ENCODE data around the gene NANOS2.
A peak's percentile ranks its signal among the peaks of the same experiment; 100 is the strongest.

The NANOS2 gene

DNA sequence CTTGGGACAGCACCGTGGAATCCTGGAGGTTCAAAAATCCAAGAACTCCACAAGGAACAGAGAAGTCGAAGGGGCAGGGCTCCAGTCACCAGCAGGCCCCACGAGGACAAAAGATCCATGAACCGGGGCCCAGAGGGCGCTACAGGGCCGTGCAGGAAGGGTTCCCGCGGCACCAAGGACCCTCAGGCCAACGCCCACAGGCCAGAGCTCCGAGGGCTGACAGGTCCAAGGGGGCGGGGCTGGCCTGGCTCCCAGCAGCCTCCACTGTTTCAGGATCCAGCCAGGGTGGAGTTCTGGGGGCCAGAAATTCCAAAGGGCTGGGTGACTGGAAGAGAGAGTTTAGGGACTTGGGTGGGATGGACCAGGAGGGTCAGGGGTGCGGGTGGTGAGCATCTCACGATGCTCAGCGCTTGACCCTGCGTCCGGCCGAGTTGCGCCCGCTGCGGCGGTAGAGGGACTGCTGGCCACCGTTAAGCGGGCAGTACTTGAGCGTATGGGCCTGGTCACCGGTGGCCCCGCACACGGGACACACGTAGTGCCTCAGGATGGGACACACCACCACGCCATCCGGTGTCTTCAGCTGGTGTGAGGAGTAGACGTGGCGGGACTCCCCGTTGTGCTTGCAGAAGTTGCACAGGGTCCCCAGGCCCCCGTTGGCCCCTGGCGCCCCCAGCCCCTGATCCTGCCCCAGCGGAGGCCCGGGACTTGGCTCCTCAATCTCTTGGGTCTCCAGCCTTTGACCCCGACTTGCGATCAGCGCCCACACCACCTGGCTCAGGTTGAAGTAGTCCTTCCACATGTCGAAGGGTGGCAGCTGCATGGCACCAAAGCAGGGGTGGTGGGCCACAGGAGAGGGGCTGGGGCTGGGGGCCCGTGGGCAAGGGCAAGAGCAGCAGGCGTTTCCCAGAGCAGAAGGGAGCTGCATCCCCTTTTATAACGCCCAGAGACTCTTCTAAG, at the start of gene NANOS2:
Gene NANOS2, minus strand, starts transcription at position 905 of the 957 bp plus-strand sequence. Its CDS starts 85 bp downstream, at position 820.
- DNase-seq (ENCODE audit: low spot score): peak; percentile 86

DNA sequence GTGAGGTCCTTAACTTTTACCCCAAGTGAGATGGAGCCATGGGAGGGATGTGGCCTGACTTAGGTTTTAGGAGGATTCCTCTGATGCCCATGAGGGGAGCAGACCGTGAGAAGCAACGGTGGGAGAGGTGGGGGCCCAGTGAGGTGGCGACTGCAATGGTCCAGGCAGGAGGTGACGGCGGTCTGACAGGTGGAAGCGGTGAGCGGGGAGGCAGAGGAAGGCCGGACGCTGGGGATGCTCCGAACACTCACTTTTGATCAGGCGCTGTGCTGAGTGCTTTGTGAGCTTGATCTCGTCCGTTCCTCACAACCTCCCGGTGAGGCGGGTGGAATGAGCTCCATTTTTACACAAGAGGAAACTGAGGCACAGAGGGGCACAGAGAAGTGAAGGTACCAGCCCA, 47.4 kb upstream of the NANOS2 start:
- DNase-seq (ENCODE audit: low spot score): no peak

DNA sequence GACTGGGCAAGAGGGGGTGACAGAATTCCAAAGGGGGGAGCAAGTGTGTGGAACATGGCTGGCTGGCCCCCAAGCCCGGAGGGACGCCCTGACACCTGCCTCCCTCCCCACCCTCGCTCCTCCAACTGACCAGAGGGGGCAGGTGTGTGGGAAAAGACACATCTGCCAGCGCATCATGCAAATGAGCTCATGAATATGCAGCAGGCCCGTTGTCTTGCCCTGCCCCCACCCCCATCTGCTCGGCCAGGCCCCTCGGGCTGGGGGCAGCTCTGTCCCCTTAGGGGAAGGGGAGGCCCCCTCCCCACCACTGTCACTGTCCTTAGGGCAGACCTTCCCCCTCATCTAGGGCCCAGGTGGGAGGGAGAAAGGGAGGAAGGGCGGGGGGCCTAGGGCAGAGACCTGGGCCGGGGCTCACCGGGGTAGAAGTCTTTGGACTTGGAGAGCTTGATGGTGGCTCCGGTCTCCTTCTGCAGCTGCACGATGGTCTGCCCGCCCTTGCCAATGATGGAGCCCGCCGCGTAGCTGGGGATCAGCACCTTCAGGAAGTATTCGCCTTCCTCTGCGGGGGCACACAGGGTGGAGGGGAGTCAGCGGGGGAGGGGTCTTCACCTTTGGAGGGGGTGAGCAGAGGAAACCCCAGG, 46.1 kb upstream of the NANOS2 start:
- DNase-seq (ENCODE audit: low spot score): peak; percentile 81

DNA sequence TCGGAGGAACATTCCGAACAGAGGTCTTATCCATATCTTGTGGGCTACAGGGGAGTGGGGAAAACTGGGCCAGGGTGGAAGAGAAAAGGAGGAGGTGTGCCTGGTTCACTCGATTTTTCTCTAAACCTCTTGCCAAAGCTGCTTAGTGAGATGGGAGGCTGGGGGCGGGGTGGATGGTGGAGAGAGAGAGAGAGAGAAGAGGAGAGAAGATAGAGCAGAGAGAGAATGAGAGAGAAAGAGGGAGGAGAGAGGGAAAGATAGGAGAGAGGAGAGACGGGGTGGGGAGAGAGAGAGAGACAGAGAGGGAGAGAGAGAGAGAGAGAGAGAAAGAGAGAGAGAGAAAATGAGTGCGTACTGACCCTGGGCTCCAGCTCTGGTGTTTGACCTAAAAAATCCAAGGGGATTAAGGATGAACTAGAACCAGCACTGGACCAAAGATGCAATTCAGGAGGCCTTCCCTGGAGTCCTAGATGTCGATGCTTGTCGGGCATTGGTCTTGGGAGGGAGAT, 45.0 kb upstream of the NANOS2 start:
- no peak for DNase-seq (ENCODE audit: low spot score)

DNA sequence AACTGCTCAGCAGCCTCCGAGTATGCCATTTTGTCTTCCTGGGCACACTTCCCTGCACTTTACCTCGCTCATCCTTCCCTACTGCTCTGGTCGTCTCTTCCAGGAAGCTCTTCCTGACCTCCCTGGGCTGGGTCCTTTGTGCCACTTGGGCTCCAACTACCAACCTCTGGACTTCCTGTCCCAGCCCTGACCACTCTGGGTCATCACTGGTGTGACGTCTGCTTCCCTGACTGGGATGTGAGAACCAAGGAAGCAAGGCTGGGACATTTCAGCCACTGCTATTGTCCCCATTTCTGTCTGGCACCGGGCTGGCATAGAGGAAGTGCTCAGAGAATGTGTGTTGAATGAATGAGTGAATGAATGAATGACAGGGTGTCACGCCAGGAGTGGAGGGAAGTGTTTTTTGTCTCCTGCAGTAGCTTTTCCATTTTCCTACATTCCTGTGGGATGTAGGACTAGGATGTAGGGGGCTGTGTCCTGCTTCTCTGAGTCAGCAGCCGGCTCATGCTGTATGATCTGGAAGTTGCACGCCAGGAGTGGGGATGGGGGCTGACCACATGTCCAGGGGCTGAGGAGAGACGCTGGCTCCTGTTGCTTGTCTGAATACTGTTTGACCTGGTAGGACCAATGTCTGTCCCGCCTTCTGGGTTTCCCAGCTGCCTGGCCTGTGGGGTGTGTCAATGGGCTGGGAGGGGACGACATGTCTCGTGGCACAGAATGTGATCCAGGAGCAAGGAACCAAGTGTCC, 44.4 kb upstream of the NANOS2 start:
- peak; percentile 2 for DNase-seq (ENCODE audit: low spot score)

DNA sequence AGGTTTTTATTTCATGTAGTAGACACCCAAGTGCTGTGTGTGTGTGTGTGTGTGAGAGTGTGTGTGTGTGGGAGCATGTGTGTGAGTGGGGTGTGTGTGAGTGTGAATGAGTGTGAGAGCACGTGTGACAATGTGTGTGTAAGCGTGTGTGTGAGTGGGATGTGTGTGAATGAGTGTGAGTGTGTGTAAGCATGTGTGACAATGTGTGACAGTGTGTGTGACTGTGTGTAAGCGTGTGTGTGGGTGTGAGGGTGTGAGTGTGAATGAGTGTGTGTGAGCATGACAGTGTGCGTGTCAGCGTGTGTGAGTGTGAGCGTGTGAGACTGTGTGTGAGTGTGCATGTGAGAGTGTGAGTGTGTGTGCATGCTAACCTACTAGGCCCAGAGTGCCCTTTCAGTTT, 43.7 kb upstream of the NANOS2 start:
- DNase-seq (ENCODE audit: low spot score): no peak

DNA sequence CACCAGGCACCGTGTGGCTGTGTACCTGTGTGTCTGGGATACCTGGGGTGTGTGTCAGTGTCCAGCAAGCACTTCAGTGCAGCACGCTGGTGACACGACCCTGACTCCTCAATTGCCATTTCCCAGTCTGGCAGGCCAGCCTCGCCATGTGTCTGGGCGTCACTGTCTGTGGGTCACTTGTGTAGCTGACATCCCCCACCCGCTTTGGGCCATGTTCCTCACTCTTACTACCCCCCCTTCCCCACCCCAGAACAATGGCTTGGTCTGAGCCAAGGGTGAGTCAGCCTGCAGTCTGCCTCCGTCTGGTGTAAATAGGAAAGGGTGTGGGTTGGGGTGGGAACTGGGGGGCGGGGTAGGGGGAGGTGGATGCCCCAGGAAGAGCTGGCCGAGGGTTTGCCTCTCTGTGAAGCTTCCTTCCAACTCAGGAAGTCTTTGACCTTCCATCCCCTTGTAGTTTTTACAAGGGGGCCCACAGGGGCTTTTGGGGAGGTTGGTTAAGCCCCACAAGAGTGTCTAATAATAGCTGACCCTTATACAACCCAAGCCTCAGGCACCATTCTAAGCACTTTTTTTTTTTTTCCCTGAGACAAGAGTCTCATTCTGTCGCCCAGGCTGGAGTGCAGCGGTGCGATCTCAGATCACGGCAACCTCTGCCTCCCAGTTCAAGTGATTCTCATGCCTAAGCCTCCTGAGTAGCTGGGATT, 41.5 kb upstream of the NANOS2 start:
- DNase-seq (ENCODE audit: low spot score): peak; percentile 26

DNA sequence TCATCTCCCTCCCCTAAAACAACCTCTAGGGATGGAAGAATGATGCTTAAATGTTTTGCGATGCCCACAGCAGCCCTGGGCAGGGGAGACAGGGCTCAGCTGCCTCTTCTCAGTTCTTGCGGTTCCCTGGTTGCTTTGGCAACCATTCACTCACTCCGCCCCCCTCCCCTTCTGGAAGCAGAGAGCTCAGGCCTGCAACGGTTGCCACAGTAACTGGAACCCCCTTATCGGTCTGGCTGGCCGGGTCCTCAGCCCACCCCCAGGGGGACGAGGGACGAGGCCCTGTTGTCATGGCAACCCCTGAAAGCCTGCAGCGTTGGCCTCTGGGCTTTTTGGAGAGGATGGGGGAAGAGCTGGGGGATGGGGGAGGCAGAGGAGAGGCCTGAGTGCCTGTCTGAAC, 39.6 kb upstream of the NANOS2 start:
- no peak for DNase-seq (ENCODE audit: low spot score)

DNA sequence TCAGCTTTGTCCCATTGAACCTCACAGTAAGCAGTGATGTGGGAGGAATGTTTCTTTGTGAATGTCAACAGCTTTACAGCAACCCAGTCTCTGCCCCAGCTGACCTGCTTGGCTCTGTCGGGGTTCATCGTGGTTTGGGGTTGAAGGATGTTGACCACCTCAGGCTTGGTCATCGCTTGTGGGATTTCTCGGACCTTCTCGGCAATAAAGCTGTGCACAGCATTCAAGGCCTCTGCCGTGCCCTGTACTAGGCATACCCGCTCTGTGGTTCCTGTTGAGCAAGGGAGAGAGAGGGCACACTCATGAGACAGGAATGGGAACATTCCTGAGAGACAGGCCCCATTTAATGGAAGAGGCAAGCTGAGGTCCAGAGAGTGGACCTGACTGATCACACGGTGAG, 39.1 kb upstream of the NANOS2 start:
- DNase-seq (ENCODE audit: low spot score): no peak

DNA sequence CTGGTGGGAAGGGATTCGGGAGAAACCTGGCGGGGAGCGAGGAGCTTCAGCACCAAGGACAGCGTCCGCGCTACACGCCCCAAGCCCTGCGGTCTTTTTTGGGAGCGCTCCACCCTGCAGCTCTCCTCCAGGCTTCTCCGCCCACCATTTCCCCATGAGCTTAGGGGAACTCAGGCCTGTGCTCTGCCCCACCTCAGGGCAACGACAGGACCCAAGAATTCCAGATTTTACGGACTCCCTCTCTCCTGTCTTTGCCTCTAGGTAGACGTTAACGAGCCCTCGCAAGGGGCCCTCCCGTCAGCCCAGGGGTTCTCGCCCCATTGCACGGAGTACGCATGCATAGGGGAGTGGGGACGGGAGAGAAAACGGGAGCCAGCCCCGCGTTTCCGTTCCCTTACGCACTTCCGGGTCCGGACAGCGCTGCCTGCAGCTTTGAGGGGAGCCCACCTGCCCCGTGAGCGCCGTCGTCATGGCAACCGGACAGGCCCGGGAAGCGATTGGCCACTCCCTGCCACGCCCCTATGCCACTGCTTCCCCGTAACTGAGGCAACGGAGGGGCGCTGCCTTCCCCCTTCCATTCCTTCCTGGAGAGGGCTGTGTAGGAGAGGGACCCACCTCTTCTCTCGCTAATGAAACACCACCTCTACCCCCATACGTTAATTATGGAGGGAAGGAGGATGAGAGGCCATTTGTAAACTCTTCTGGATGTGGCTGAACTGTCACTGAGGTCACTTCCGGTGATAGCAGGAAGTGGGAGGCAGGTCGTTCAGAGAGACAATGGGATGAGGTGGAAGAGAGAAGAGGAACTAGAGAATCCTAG, 38.3 kb upstream of the NANOS2 start:
- peak; percentile 92 for DNase-seq (ENCODE audit: low spot score)

DNA sequence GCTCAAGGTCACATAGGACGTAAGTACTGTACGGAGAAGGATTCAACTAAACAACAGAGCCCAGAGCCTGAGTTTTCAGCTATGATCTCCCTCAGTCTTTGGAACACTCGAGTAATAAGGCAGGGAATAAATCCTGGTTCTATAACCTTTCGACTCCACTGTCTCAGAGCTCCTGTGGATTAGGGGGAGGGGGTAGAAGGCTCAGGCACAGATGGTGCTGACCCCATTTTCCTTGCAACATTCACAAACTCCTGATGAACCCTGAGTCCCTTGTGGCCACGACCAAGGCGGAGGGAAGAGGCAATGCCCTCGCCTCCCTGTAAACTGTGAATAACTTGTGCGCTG, 37.7 kb upstream of the NANOS2 start:
- DNase-seq (ENCODE audit: low spot score): no peak

DNA sequence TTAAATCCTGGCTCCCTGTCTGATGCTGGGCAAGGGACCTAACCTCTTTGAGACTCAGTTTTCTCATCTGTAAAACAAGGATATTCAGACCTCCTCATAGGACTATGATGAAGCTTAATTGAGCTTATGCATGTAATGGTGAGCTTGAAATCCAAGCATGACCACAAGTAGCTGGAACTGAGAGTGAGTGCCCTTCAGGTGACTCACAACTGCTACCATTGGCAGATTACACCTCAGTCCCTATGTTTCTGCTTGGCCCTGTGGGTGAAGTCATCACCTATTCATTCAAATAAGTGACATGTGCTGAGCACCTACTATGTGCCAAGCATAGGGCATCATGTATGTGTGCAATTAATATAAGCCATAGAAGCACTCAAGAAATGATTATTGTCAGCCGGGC, 33.3 kb upstream of the NANOS2 start:
- no peak for DNase-seq (ENCODE audit: low spot score)

DNA sequence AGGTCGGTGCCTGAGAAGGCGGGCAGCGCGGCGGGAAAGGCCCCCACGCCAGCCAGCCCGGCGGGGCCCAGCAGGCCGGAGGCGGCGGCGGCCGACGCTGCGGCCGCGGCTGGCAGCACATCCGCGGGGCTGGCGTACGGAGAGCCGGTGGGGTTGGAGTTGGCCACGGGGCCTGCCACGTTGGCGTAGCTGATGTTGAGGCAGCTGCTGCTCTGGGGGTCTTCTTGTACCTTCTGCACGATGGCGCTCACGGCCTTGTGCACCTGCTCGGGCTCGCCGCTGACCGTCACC, 25.9 kb upstream of the NANOS2 start:
- DNase-seq (ENCODE audit: low spot score): no peak

DNA sequence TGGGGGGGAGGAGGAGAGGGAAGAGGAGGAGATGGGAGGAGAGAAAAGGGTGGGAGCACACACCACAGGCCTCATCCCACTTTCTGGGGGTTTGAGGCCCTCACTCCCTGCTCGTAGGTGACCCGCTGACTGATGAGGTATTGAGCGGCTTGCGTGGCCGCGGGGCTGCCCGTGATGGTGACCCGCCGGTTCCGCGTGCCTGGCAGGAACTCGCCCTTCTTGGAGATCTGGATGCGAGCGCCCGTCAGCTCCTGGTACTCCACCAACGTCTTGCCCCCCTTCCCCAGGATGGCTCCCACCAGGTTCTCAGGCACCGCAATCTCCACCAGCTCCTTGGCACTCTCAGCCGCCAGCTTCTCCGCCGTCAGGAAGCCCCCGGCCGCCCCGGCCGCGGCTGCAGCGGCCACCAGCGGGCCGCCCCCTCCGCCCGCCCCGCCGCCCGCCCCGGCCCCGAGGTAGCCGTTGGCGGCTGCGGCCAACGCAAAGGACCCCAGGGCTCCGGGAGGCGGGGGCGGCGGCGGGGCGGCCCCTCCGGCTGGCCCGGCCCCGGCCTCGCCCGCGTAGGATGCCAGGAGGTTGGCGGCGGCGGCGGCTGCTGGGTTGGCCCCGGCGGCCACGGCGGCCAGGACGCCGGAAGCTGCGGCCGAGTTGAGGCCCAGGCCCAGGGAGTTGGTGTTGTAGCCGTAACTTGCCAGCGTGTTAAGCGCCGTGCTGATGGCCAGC, 25.4 kb upstream of the NANOS2 start:
- peak; percentile 67 for DNase-seq (ENCODE audit: low spot score)

DNA sequence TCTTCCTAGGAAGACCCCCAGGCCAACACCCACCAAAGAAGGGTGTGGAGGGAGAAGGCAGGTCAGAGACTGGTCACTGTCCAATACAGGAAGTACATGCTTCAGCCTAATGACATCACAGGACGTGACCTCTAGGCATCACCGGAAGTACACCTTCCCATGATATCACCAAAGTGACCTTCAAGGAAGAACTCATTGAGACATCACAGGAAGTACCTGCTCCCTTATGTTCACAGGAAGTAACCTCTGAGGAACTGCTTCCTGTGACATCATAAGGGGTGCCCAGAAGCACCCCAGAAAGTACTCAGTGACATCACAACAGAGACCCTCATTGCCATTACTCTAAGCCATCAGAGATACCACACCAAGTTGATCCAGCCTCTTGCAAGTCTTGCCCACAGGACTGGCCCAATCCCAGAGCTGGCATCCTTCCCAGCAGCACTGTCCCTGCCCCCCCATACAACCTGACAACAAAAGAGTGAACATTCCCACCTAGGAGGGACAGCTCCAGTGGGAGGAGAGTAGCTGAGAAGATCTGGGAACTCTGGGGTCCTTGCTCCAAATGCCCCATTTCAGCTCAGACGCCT, 24.2 kb upstream of the NANOS2 start:
- DNase-seq (ENCODE audit: low spot score): no peak

DNA sequence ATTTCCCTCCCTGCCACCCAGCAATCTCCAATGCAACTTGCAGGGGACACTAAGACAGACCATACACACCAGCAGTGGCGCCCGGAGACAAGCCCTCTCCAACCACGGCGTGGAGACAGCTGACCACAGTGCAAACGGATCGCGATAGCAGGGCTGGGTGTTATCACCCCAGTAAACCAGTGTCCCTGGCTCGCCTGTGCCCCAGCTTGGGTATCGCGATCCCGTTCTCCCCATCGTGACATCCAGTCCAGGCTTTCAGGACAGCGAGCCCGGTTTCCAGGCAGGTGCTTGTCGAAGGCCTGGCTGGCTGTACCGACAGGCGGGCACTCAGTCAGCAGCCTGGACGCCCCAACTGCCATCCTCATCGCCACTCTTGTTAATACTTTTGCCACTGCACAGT, 20.7 kb upstream of the NANOS2 start:
- no peak for DNase-seq (ENCODE audit: low spot score)

DNA sequence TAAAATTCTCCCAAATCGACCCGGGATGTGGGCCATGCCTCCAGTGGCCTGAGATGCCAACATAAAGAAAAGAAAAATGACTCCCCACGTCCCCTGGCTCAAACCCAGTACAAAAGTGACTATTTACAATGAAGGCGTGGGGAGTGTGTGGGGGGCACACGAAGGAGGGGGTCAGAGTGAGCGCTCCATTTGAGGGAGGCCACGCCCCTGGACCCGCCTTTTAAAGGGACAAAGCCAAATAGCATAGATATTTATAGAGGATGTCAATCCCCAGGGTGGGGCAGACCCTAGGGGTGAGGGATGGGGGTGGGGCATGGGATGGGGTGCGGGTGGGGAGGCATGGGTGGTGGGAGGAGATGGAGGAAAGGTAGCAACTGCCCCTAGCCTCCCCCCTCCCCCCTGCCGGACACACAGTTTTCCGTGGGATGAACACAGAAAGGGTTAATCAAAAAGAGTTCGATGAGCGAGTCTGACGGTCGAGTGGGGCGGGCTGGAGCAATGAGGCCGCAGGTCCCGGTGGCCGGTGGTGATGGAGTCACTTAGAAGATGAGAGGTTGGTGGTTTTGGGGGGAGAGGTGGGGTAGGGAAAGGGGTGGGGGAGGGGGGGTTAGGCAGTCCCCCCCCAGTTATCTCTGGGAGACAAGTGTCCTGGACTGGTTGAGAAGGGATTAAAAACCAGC, 20.1 kb upstream of the NANOS2 start:
- peak; percentile 30 for DNase-seq (ENCODE audit: low spot score)

DNA sequence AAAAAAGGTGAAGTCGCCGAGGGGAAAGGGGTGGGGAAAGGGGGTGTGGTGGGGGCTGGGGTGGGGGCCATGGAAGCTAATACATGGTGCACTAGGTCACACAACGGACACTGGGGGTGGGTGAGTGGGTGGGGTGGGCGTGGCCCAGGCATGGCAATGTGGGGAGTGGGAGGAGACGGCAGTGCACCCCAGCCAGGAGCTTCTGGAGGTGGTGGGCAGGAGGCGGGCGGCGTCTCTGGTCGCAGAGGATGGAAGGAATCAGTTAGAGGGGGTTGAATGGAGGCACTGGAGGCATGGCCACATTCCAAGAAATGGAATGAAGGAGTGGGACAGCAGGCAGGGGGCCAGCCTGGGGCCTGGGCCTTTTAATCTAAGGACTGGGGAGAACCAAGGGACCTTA, 19.2 kb upstream of the NANOS2 start:
- no peak for DNase-seq (ENCODE audit: low spot score)

DNA sequence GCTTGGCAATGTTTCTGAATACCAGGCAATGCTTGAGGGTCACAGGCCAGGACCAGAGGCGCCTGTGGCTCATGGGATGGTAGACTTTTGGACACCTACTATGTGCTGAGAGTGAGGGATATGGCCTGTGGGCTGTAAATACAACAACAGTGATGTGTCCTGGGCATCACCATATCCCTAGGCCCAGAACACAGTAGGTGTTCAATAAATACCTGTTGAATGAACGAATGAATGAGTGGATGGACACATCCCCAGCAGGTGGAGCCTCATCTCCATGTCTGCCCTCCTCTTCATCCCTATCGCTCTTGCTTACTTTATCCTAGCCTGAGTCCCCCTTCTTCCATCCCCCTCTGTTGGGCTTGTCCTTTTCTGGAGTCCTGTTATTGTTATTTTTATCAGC, 16.5 kb upstream of the NANOS2 start:
- no peak for DNase-seq (ENCODE audit: low spot score)

DNA sequence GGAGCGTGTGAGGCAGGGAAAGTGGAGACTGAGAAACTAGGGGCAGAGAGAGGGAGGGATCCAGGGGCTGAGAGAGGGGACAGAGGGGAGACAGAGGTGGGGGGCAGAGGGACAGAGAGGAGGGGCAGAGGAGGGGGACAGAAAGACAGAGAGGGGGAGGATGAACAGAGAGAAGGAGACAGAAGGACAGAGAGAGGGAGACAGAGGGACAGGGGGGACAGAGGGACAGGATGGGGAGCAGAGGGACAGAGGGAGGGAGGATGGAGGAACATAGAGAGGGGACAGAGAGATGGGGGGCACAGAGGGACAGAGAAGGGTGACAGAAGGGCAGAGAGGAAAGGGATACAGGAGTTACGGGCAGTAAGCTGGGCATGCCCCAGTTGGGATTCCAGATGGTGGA, 14.7 kb upstream of the NANOS2 start:
- DNase-seq (ENCODE audit: low spot score): no peak
